Neural progenitor cell (in vitro differentiated cells): ENCODE measurements around the gene CNGA2. TPM values are rescaled to one million over a fixed set of nuclear protein-coding genes. Genes with fewer than 3 reads are reported as not detected.

Experiments used
- DNase-seq: peaks from one replicate; pipeline ENCODE4 v3.0.0-alpha.2; 2016; ENCODE audit warnings: low spot score
- H2AFZ ChIP-seq: fragments of 200-600 bp; sonication (generic); replicated peaks from 2 replicates; pipeline ENCODE4 v1.6.1; 2016; ENCODE audit warnings: antibody characterized with exemption
- H3F3A ChIP-seq: fragments of 200-600 bp; sonication (generic); 2 replicates; pipeline ENCODE4 v1.6.1; 2016; ENCODE audit warnings: antibody characterized with exemption, low read depth
- H3K27ac ChIP-seq: fragments of 200-600 bp; sonication (generic); 2 replicates; pipeline ENCODE4 v1.5.1; 2016; ENCODE audit warnings: mild to moderate bottlenecking
- H3K27me3 ChIP-seq: fragments of 200-600 bp; sonication (generic); 2 replicates; pipeline ENCODE4 v1.6.1; 2016; ENCODE audit warnings: mild to moderate bottlenecking, moderate library complexity
- H3K36me3 ChIP-seq: fragments of 200-600 bp; sonication (generic); 2 replicates; pipeline ENCODE4 v1.5.1; 2016
- H3K4me1 ChIP-seq: fragments of 200-600 bp; sonication (generic); 2 replicates; pipeline ENCODE4 v1.6.1; 2016; ENCODE audit warnings: mixed run types
- H3K4me2 ChIP-seq: fragments of 200-600 bp; sonication (generic); 2 replicates; pipeline ENCODE4 v1.6.1; 2016
- H3K4me3 ChIP-seq: fragments of 200-600 bp; sonication (generic); 2 replicates; pipeline ENCODE4 v1.5.1; 2016
- H3K79me2 ChIP-seq: fragments of 200-600 bp; sonication (generic); 2 replicates; pipeline ENCODE4 v1.6.1; 2016; ENCODE audit warnings: low read depth
- H3K9ac ChIP-seq: fragments of 200-600 bp; sonication (generic); 2 replicates; pipeline ENCODE4 v1.6.1; 2016
- H3K9me3 ChIP-seq: fragments of 200-600 bp; sonication (generic); 2 replicates; pipeline ENCODE4 v1.5.1; 2016; ENCODE audit warnings: low read depth
- H4K20me1 ChIP-seq: fragments of 200-600 bp; sonication (generic); 2 replicates; pipeline ENCODE4 v1.6.1; 2016; ENCODE audit warnings: low read depth
- H3K27ac Mint-ChIP-seq: 3 replicates; pipeline ENCODE4 v1.8.0; 2021; ENCODE audit warnings: mixed read lengths
- H3K27me3 Mint-ChIP-seq: 2 replicates; pipeline ENCODE4 v1.8.0; 2022; ENCODE audit warnings: low read depth, mild to moderate bottlenecking, inconsistent platforms, moderate library complexity, mixed read lengths; ENCODE audit not compliant: insufficient read depth
- H3K36me3 Mint-ChIP-seq: 3 replicates; pipeline ENCODE4 v1.8.0; 2021; ENCODE audit warnings: mixed read lengths
- H3K4me1 Mint-ChIP-seq: 3 replicates; pipeline ENCODE4 v1.8.0; 2021; ENCODE audit warnings: mixed read lengths
- H3K4me3 Mint-ChIP-seq: 3 replicates; pipeline ENCODE4 v1.8.0; 2021; ENCODE audit warnings: mild to moderate bottlenecking, moderate library complexity, mixed read lengths
- H3K9me3 Mint-ChIP-seq: 3 replicates; pipeline ENCODE4 v1.8.0; 2020; ENCODE audit warnings: mixed read lengths
- CTCF ChIP-seq: fragments of 200-600 bp; sonication (generic); IDR thresholded peaks from 2 replicates; pipeline ENCODE4 v1.5.1; 2017; ENCODE audit warnings: antibody characterized with exemption, mild to moderate bottlenecking
- EZH2 ChIP-seq: fragments of 200-600 bp; sonication (generic); IDR thresholded peaks from 2 replicates; pipeline ENCODE4 v1.6.1; 2017; ENCODE audit warnings: antibody characterized with exemption, mild to moderate bottlenecking, moderate library complexity
- EZH2phosphoT487 ChIP-seq: fragments of 200-600 bp; sonication (generic); IDR thresholded peaks from 2 replicates; pipeline ENCODE4 v1.6.1; 2017; ENCODE audit warnings: antibody characterized with exemption
- total RNA-seq: library from RNA; depleted of rRNA; stranded (reverse); fragments of >200 nt; gene quantifications from 2 replicates; pipeline ENCODE4 v1.2.3, GENCODE V29; 2015; ENCODE audit warnings: low replicate concordance

The CNGA2 gene
- total RNA-seq, 1 donor from 2014 or later, result not detected

GRCh38 chrX:151753313-151754046, 18.9 kb downstream of the CNGA2 start:
- Histone ChIP-seq H3K9me3 (no peaks in the 10 kb centered on the region), H3K79me2 (no peaks in the 10 kb centered on the region), H3K27ac (no peak overlapping the region), H3K9ac (no peak overlapping the region), H2AFZ (no peak overlapping the region), H3K27me3 (no peaks in the 10 kb centered on the region), H3K4me1 (no peaks in the 10 kb centered on the region), H3K4me2 (no peak overlapping the region), H3K4me3 (no peak overlapping the region), H3F3A (no peaks in the 10 kb centered on the region), H3K36me3 (no peaks in the 10 kb centered on the region), H4K20me1 (no peaks in the 10 kb centered on the region)
- peak; percentile 75 for DNase-seq
- Mint-ChIP-seq H3K4me3 (no peak overlapping the region), H3K4me1 (no peaks in the 10 kb centered on the region), H3K9me3 (peaks cover 11% of the 10 kb centered on the region), H3K27ac (no peak overlapping the region), H3K27me3 (peaks cover 4% of the 10 kb centered on the region), H3K36me3 (no peaks in the 10 kb centered on the region)
- no peak for TF ChIP-seq EZH2
- peak; percentile 67 for TF ChIP-seq CTCF
- no peak for TF ChIP-seq EZH2phosphoT487

GRCh38 chrX:151754047-151754429, 19.5 kb downstream of the CNGA2 start:
- Mint-ChIP-seq H3K9me3 (peaks cover 11% of the 10 kb centered on the region), H3K27ac (no peak overlapping the region), H3K27me3 (peaks cover 4% of the 10 kb centered on the region), H3K4me3 (no peak overlapping the region), H3K36me3 (no peaks in the 10 kb centered on the region), H3K4me1 (no peaks in the 10 kb centered on the region)
- no peak overlapping the region for H3K4me2 ChIP-seq
- H3K4me1 ChIP-seq, result no peaks in the 10 kb centered on the region
- no peak for TF ChIP-seq EZH2phosphoT487
- no peak for TF ChIP-seq EZH2
- no peaks in the 10 kb centered on the region for H3F3A ChIP-seq
- no peaks in the 10 kb centered on the region for H3K27me3 ChIP-seq
- no peaks in the 10 kb centered on the region for H3K9me3 ChIP-seq
- H3K9ac ChIP-seq, result no peak overlapping the region
- no peak overlapping the region for H3K4me3 ChIP-seq
- H2AFZ ChIP-seq, result no peak overlapping the region
- H4K20me1 ChIP-seq, result no peaks in the 10 kb centered on the region
- no peaks in the 10 kb centered on the region for H3K36me3 ChIP-seq
- no peaks in the 10 kb centered on the region for H3K79me2 ChIP-seq
- DNase-seq, result no peak
- no peak overlapping the region for H3K27ac ChIP-seq

- Histone ChIP-seq H3K27me3 (no peaks in the 10 kb centered on the region), H3K4me1 (no peaks in the 10 kb centered on the region), H3K4me3 (no peak overlapping the region), H3K36me3 (no peaks in the 10 kb centered on the region), H4K20me1 (no peaks in the 10 kb centered on the region), H3K4me2 (no peak overlapping the region), H3F3A (no peaks in the 10 kb centered on the region), H2AFZ (no peak overlapping the region), H3K9ac (no peak overlapping the region), H3K79me2 (no peaks in the 10 kb centered on the region), H3K27ac (no peak overlapping the region), H3K9me3 (no peaks in the 10 kb centered on the region)
- no peak for TF ChIP-seq EZH2
- TF ChIP-seq CTCF, result no peak
- TF ChIP-seq EZH2phosphoT487, result no peak
- Mint-ChIP-seq H3K27me3 (peaks cover 4% of the 10 kb centered on the region), H3K27ac (no peak overlapping the region), H3K9me3 (peaks cover 11% of the 10 kb centered on the region), H3K4me1 (no peaks in the 10 kb centered on the region), H3K36me3 (no peaks in the 10 kb centered on the region), H3K4me3 (no peak overlapping the region)
- no peak for DNase-seq
Measured at GRCh38 chrX:151754641-151755215, 20.2 kb downstream of the CNGA2 start.

GRCh38 chrX:151759041-151759708, 24.6 kb downstream of the CNGA2 start:
- Mint-ChIP-seq H3K27me3 (peaks cover 3% of the 10 kb centered on the region), H3K27ac (no peak overlapping the region), H3K4me3 (no peak overlapping the region), H3K36me3 (no peaks in the 10 kb centered on the region), H3K4me1 (no peaks in the 10 kb centered on the region), H3K9me3 (peaks cover 3% of the 10 kb centered on the region)
- Histone ChIP-seq H3K27me3 (no peaks in the 10 kb centered on the region), H3K9me3 (no peaks in the 10 kb centered on the region), H3K36me3 (no peaks in the 10 kb centered on the region), H3F3A (no peaks in the 10 kb centered on the region), H2AFZ (no peak overlapping the region), H3K4me2 (no peak overlapping the region), H3K79me2 (no peaks in the 10 kb centered on the region), H3K27ac (no peak overlapping the region), H3K4me3 (no peak overlapping the region), H4K20me1 (no peaks in the 10 kb centered on the region), H3K4me1 (no peaks in the 10 kb centered on the region), H3K9ac (no peak overlapping the region)
- TF ChIP-seq CTCF, result no peak
- TF ChIP-seq EZH2phosphoT487, result no peak
- TF ChIP-seq EZH2, result no peak
- DNase-seq, result no peak
